ENCODE results near the gene MAL.
"Not testable (repeated sequence)": the region's sequence is repeated elsewhere in the genome, so short reads cannot be mapped to it uniquely, and the experiment has no call there.

The MAL gene

GRCh38 chr2:95034221-95034620, 8.7 kb downstream of the MAL start:
- DNase-seq (ENCODE audit: low spot score), result no peak

- DNase-seq (ENCODE audit: low spot score), result no peak
Observed at GRCh38 chr2:95034818-95035217, 9.3 kb downstream of the MAL start.

GRCh38 chr2:95036596-95037383, 11.3 kb downstream of the MAL start:
- no peak for DNase-seq (ENCODE audit: low spot score)

- no peak for DNase-seq (ENCODE audit: low spot score)
Observed at GRCh38 chr2:95037384-95037839, 11.9 kb downstream of the MAL start.

GRCh38 chr2:95037841-95038585, 12.5 kb downstream of the MAL start:
- not testable (repeated sequence) for DNase-seq (ENCODE audit: low spot score)

- DNase-seq (ENCODE audit: low spot score), result no peak
Observed at GRCh38 chr2:95038635-95039298, 13.3 kb downstream of the MAL start.

GRCh38 chr2:95039363-95039762, 13.9 kb downstream of the MAL start:
- DNase-seq (ENCODE audit: low spot score), result no peak

GRCh38 chr2:95039978-95040377, 14.5 kb downstream of the MAL start:
- no peak for DNase-seq (ENCODE audit: low spot score)

- no peak for DNase-seq (ENCODE audit: low spot score)
Observed at GRCh38 chr2:95040426-95040825, 14.9 kb downstream of the MAL start.

GRCh38 chr2:95041060-95041823, 15.7 kb downstream of the MAL start:
- no peak for DNase-seq (ENCODE audit: low spot score)

GRCh38 chr2:95041824-95042442, 16.4 kb downstream of the MAL start:
- no peak for DNase-seq (ENCODE audit: low spot score)

GRCh38 chr2:95042472-95043271, 17.2 kb downstream of the MAL start:
- no peak for DNase-seq (ENCODE audit: low spot score)

GRCh38 chr2:95043300-95044093, 18.0 kb downstream of the MAL start:
- peak; percentile 95 for DNase-seq (ENCODE audit: low spot score)

- no peak for DNase-seq (ENCODE audit: low spot score)
Observed at GRCh38 chr2:95044601-95045000, 19.1 kb downstream of the MAL start.

GRCh38 chr2:95046371-95047112, 21.0 kb downstream of the MAL start:
- no peak for DNase-seq (ENCODE audit: low spot score)

- no peak for DNase-seq (ENCODE audit: low spot score)
Observed at GRCh38 chr2:95047629-95048510, 22.4 kb downstream of the MAL start.

GRCh38 chr2:95048825-95049682, 23.5 kb downstream of the MAL start:
- DNase-seq (ENCODE audit: low spot score), result no peak
